ENCODE measurements around the gene HSPB6. TPM values are rescaled to one million over a fixed set of nuclear protein-coding genes. Genes with fewer than 3 reads are reported as not detected.

Gene HSPB6
- total RNA-seq, 1 donor from 2014 or later, result 0.37 TPM

- no peaks in the 10 kb centered on the region for H3K9me3 Mint-ChIP-seq
- H3K27me3 Mint-ChIP-seq (ENCODE audit: low read depth), result peaks cover 2% of the 10 kb centered on the region
- H3K4me3 Mint-ChIP-seq, result peak overlapping the region; percentile 47
- peaks cover 21% of the 10 kb centered on the region for H3K4me1 Mint-ChIP-seq
- no peak for TF ChIP-seq CTCF (conservative IDR thresholded peaks at IDR 0.05)
- no peaks in the 10 kb centered on the region for H3K36me3 Mint-ChIP-seq (ENCODE audit: low read depth)
- DNase-seq (ENCODE audit: low read depth, low spot score), result no peak
- H3K27ac Mint-ChIP-seq (ENCODE audit: unreplicated experiment), result no peak overlapping the region
Measured at GRCh38 chr19:35753634-35754369, 3.0 kb downstream of the HSPB6 start.

- Mint-ChIP-seq H3K4me1 (peaks cover 24% of the 10 kb centered on the region), H3K27me3 (ENCODE audit: low read depth) (peaks cover 2% of the 10 kb centered on the region), H3K9me3 (no peaks in the 10 kb centered on the region), H3K27ac (ENCODE audit: unreplicated experiment) (no peak overlapping the region), H3K4me3 (no peak overlapping the region), H3K36me3 (ENCODE audit: low read depth) (no peaks in the 10 kb centered on the region)
- no peak for DNase-seq (ENCODE audit: low read depth, low spot score)
- TF ChIP-seq CTCF (conservative IDR thresholded peaks at IDR 0.05), result no peak
Measured at GRCh38 chr19:35752746-35753350, 4.0 kb downstream of the HSPB6 start.

GRCh38 chr19:35751839-35752745 is 4.7 kb downstream of the HSPB6 start:
- Mint-ChIP-seq H3K27me3 (ENCODE audit: low read depth) (peaks cover 2% of the 10 kb centered on the region), H3K4me1 (peaks cover 25% of the 10 kb centered on the region), H3K9me3 (no peaks in the 10 kb centered on the region), H3K4me3 (no peak overlapping the region), H3K36me3 (ENCODE audit: low read depth) (no peaks in the 10 kb centered on the region), H3K27ac (ENCODE audit: unreplicated experiment) (no peak overlapping the region)
- no peak for DNase-seq (ENCODE audit: low read depth, low spot score)
- TF ChIP-seq CTCF (conservative IDR thresholded peaks at IDR 0.05), result no peak

GRCh38 chr19:35750167-35750566 is 6.7 kb downstream of the HSPB6 start:
- peaks cover 33% of the 10 kb centered on the region for H3K4me1 Mint-ChIP-seq
- DNase-seq (ENCODE audit: low read depth, low spot score), result no peak
- H3K4me3 Mint-ChIP-seq, result peak overlapping the region; percentile 57
- no peaks in the 10 kb centered on the region for H3K27me3 Mint-ChIP-seq (ENCODE audit: low read depth)
- no peaks in the 10 kb centered on the region for H3K9me3 Mint-ChIP-seq
- no peaks in the 10 kb centered on the region for H3K36me3 Mint-ChIP-seq (ENCODE audit: low read depth)
- TF ChIP-seq CTCF (conservative IDR thresholded peaks at IDR 0.05), result no peak
- H3K27ac Mint-ChIP-seq (ENCODE audit: unreplicated experiment), result no peak overlapping the region
